GM12878 (cell line): ENCODE results near the gene EML3. TPM values are rescaled to one million over a fixed set of nuclear protein-coding genes. Genes with fewer than 3 reads are reported as not detected.

Source experiments
- ATAC-seq: fragments of 200-7000 bp; cut with Tn5 transposase; 3 replicates; pipeline ENCODE4 v1.9.1; 2020; ENCODE audit warnings: mild to moderate bottlenecking, moderate library complexity
- BruUV-seq: library from RNA; stranded (reverse); fragments of 400-500 nt; replicated peaks from 2 replicates; lab custom pipeline; 2021; lab: Mats Ljungman, UMichigan
- CTCF ChIA-PET: fragments of 300-600 bp; sonication (Branson Sonifier 250); formaldehyde crosslinking; extraction: SDS; loops from one replicate; lab custom pipeline; 2021; ENCODE audit warnings: inconsistent platforms; lab: Yijun Ruan, JAX
- POLR2A ChIA-PET: fragments of 350-600 bp; formaldehyde crosslinking; extraction: SDS; loops from one replicate; lab custom pipeline; 2021; ENCODE audit warnings: inconsistent platforms; lab: Charles Lee
- RAD21 ChIA-PET: fragments of 300-600 bp; sonication (Branson Sonifier 250); formaldehyde crosslinking; loops from one replicate; lab custom pipeline; 2023; ENCODE audit warnings: antibody characterized with exemption; ENCODE audit not compliant: unreplicated experiment; lab: Charles Lee
- SMC1A ChIA-PET: fragments of 300-600 bp; sonication (Branson Sonifier 250); formaldehyde crosslinking; loops from one replicate; lab custom pipeline; 2023; ENCODE audit not compliant: unreplicated experiment, uncharacterized antibody; lab: Charles Lee
- DNase-seq: peaks from one replicate; pipeline ENCODE4 v3.0.0-alpha.2; 2011; ENCODE audit warnings: low read depth, low spot score
- FAIRE-seq: peaks from 3 replicates; lab custom pipeline; 2011; peaks lifted over from hg19 to GRCh38; lab: Jason Lieb, UNC
- H2AFZ ChIP-seq: 2 replicates; pipeline ENCODE4 v1.6.0; 2011; ENCODE audit warnings: low read depth, low read length, control low read depth; ENCODE audit not compliant: control insufficient read depth
- H3K27ac ChIP-seq: 2 replicates; pipeline ENCODE4 v1.5.1; 2011; ENCODE audit warnings: control low read depth; ENCODE audit not compliant: control insufficient read depth, insufficient read depth
- H3K27me3 ChIP-seq, 2 experiments: replicated peaks in 1 of 2; 2 replicates each; pipeline versions ENCODE4 v1.6.0 to v1.6.1; 2011; ENCODE audit warnings: low read length in 1 of 2; ENCODE audit not compliant: control insufficient read depth in 2 of 2, insufficient read depth in 2 of 2
- H3K36me3 ChIP-seq, 2 experiments: 2 replicates each; pipeline ENCODE4 v1.5.1; 2011; ENCODE audit warnings: low read length in 1 of 2; ENCODE audit not compliant: control insufficient read depth in 2 of 2, insufficient read depth in 2 of 2
- H3K4me1 ChIP-seq: 2 replicates; pipeline ENCODE4 v1.6.1; 2011; ENCODE audit warnings: mild to moderate bottlenecking, low read length, moderate library complexity, mixed read lengths; ENCODE audit not compliant: control insufficient read depth, insufficient read depth
- H3K4me2 ChIP-seq: 2 replicates; pipeline ENCODE4 v1.6.0; 2011; ENCODE audit warnings: control low read depth; ENCODE audit not compliant: control insufficient read depth, insufficient read depth
- H3K4me3 ChIP-seq: fragments of 200-600 bp; sonication (generic); 2 replicates; pipeline ENCODE4 v1.5.1; 2016
- H3K79me2 ChIP-seq: 2 replicates; pipeline ENCODE4 v1.6.0; 2011; ENCODE audit warnings: low read length; ENCODE audit not compliant: control insufficient read depth, insufficient read depth
- H3K9ac ChIP-seq: 2 replicates; pipeline ENCODE4 v1.8.0; 2011; ENCODE audit warnings: low read length, control low read depth, mixed read lengths; ENCODE audit not compliant: control insufficient read depth, insufficient read depth
- H3K9me3 ChIP-seq: replicated peaks from 3 replicates; pipeline ENCODE4 v1.5.1; 2011; ENCODE audit warnings: mild to moderate bottlenecking, low read length; ENCODE audit not compliant: control insufficient read depth, insufficient read depth
- H4K20me1 ChIP-seq: 2 replicates; pipeline ENCODE4 v1.6.0; 2011; ENCODE audit not compliant: control insufficient read depth, insufficient read depth
- CREB1 ChIP-seq: IDR thresholded peaks from 2 replicates; pipeline ENCODE4 v1.6.1; 2012; ENCODE audit warnings: low read depth, mild to moderate bottlenecking, inconsistent platforms
- EED ChIP-seq: sonication (generic); IDR thresholded peaks from 2 replicates; pipeline ENCODE4 v1.6.1; 2016; ENCODE audit warnings: antibody characterized with exemption, low read depth
- EZH2 ChIP-seq: IDR thresholded peaks from 2 replicates; pipeline ENCODE4 v1.6.1; 2012; ENCODE audit warnings: low read depth, mild to moderate bottlenecking, control low read depth, inconsistent platforms, low read length, borderline replicate concordance; ENCODE audit not compliant: control insufficient read depth
- KDM1A ChIP-seq: fragments of 200-600 bp; sonication (generic); IDR thresholded peaks from 2 replicates; pipeline ENCODE4 v1.6.1; 2016; ENCODE audit warnings: borderline replicate concordance
- KLF5 ChIP-seq: fragments of 450-650 bp; IDR thresholded peaks from 2 replicates; pipeline ENCODE4 v1.6.1; 2014; ENCODE audit warnings: mild to moderate bottlenecking; ENCODE audit not compliant: partially characterized antibody
- PAX5 ChIP-seq: IDR thresholded peaks from 2 replicates; pipeline ENCODE4 v1.6.1; 2011; ENCODE audit warnings: low read depth, low read length, borderline replicate concordance
- WGBS: methylation state at CpG from one replicate; pipeline ENCODE4 v1.1.6; 2016; ENCODE audit warnings: low lambda C conversion rate; ENCODE audit not compliant: insufficient replicate concordance, insufficient coverage; ENCODE audit errors: missing lambda C conversion rate; 5-methylcytosine and 5-hydroxymethylcytosine counted together
- in situ Hi-C: fragments of 300-500 bp; cut with MboI; formaldehyde crosslinking; loops from 9 replicates; pipeline ENCODE4 v1.14.3; 2018; ENCODE audit warnings: mixed read lengths
- intact Hi-C: fragments of 100-400 bp; cut with micrococcal nuclease; formaldehyde crosslinking; loops from one replicate; pipeline ENCODE4 v1.14.2; 2022; ENCODE audit not compliant: unreplicated experiment
- polyA plus RNA-seq, 11 experiments: library from polyadenylated mRNA; depleted of rRNA in 4 of 11; unstranded in 6 of 11; stranded (reverse) in 5 of 11; fragments of >200 nt; fragmentation: Nextera tagmentation in 4 of 11; fragmentation: Illumina TruSeq in 1 of 11; extraction: Ambion mirVana in 4 of 11; extraction: Trizol in 1 of 11; gene quantifications; 1 replicate in 1 of 11; 2 replicates in 10 of 11; pipeline versions ENCODE4 v1.2.1 to v1.2.3, GENCODE V29; 2011 to 2016; ENCODE audit warnings: inconsistent platforms in 2 of 11, missing spikeins in 2 of 11, low read depth in 1 of 11
- total RNA-seq, 4 experiments: library from RNA; depleted of rRNA in 3 of 4; stranded (reverse); fragments of >200 nt in 3 of 4; fragmentation: Illumina TruSeq in 1 of 4; extraction: Trizol in 1 of 4; gene quantifications; 2 replicates each; pipeline versions ENCODE4 v1.2.1 to v1.2.3, GENCODE V29; 2013 to 2021
- TF ChIP-seq, protein P1 (sequence below): fragments of 450-650 bp; IDR thresholded peaks from 2 replicates; pipeline ENCODE4 v1.6.1; 2017; ENCODE audit warnings: borderline replicate concordance
- TF ChIP-seq, protein P2 (sequence below): fragments of 450-650 bp; IDR thresholded peaks from 2 replicates; pipeline ENCODE4 v1.6.1; 2017; ENCODE audit warnings: antibody characterized with exemption, mild to moderate bottlenecking, moderate library complexity
- TF ChIP-seq, protein P3 (sequence below): IDR thresholded peaks from 2 replicates; pipeline ENCODE4 v1.6.1; 2011; ENCODE audit warnings: mild to moderate bottlenecking, low read depth, low read length, moderate library complexity; ENCODE audit not compliant: insufficient replicate concordance
- TF ChIP-seq, protein P4 (sequence below): fragments of 450-650 bp; IDR thresholded peaks from 2 replicates; pipeline ENCODE4 v1.6.1; 2016; ENCODE audit warnings: mild to moderate bottlenecking
- TF ChIP-seq, protein P5 (sequence below): fragments of 450-650 bp; IDR thresholded peaks from 2 replicates; pipeline ENCODE4 v1.6.1; 2017; ENCODE audit warnings: mild to moderate bottlenecking, moderate library complexity

Gene EML3
- total and polyA plus RNA-seq, 10 of the 15 experiments (the other 5 are each of a cell fraction or from before 2014, with no cell fraction given), result 0.58 to 82.5 (median 24.8) TPM

DNA sequence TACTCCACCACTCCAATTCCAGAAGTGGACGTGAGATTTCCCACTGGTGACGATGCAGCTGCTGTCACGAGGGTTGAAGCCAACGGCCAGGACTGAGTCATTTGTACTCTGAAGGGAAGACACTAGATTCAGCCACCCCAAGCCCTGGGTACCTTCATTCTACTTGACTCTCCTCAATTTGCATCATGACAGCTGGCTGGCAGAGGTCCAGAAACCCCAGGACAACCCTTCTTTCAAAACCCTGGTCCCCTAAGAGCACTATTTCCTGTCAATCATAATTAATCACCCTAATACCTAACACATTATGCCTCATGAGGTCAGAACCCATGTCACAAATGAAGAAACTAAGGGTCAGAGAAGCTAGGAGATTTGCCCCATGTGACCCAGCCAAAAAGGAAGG is 4.9 kb downstream of the EML3 start:
- WGBS, result 48% methylated on average over 2 of the region's 4 CpGs
- in situ Hi-C loops (no loop called here), intact Hi-C loops (no loop called here)
- RAD21 ChIA-PET, result interaction anchor here (0.6 kb wide), 1 partner anchor 250 kb away, joined by 3 read pairs; no protein-coding TSS in a partner anchor
- CTCF ChIA-PET, result interaction anchor here (4.9 kb wide), 1 partner anchor 16 kb away, joined by 41 read pairs; the partner anchor contains the start of gene TUT1
- Histone ChIP-seq H3K4me1 (peaks cover 14% of the 10 kb centered on the region), H3K79me2 (peaks cover 16% of the 10 kb centered on the region), H3K36me3 (peaks cover 3 to 9% of the 10 kb centered on the region in 2 experiments; a peak in 3 of 4 replicates), H3K27ac (no peak overlapping the region), H3K9me3 (no peaks in the 10 kb centered on the region), H3K4me2 (no peak overlapping the region), H3K4me3 (no peak overlapping the region), H4K20me1 (no peaks in the 10 kb centered on the region; the same call in 1 of the 2 replicates), H3K27me3 (no peaks in the 10 kb centered on the region), H3K9ac (no peak overlapping the region), H2AFZ (no peak overlapping the region)
- no peak for FAIRE-seq
- DNase-seq, result no peak
- TF ChIP-seq KLF5 (no peak), EED (no peak), KDM1A (no peak), EZH2 (no peak), PAX5 (no peak), CREB1 (0 out of 2 replicates have a peak, but pooled peaks have one; percentile 29)
- TF ChIP-seq, protein P1, sequence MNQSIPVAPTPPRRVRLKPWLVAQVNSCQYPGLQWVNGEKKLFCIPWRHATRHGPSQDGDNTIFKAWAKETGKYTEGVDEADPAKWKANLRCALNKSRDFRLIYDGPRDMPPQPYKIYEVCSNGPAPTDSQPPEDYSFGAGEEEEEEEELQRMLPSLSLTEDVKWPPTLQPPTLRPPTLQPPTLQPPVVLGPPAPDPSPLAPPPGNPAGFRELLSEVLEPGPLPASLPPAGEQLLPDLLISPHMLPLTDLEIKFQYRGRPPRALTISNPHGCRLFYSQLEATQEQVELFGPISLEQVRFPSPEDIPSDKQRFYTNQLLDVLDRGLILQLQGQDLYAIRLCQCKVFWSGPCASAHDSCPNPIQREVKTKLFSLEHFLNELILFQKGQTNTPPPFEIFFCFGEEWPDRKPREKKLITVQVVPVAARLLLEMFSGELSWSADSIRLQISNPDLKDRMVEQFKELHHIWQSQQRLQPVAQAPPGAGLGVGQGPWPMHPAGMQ, result no peak
- TF ChIP-seq, protein P2, sequence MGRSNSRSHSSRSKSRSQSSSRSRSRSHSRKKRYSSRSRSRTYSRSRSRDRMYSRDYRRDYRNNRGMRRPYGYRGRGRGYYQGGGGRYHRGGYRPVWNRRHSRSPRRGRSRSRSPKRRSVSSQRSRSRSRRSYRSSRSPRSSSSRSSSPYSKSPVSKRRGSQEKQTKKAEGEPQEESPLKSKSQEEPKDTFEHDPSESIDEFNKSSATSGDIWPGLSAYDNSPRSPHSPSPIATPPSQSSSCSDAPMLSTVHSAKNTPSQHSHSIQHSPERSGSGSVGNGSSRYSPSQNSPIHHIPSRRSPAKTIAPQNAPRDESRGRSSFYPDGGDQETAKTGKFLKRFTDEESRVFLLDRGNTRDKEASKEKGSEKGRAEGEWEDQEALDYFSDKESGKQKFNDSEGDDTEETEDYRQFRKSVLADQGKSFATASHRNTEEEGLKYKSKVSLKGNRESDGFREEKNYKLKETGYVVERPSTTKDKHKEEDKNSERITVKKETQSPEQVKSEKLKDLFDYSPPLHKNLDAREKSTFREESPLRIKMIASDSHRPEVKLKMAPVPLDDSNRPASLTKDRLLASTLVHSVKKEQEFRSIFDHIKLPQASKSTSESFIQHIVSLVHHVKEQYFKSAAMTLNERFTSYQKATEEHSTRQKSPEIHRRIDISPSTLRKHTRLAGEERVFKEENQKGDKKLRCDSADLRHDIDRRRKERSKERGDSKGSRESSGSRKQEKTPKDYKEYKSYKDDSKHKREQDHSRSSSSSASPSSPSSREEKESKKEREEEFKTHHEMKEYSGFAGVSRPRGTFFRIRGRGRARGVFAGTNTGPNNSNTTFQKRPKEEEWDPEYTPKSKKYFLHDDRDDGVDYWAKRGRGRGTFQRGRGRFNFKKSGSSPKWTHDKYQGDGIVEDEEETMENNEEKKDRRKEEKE, result no peak
- TF ChIP-seq, protein P3, sequence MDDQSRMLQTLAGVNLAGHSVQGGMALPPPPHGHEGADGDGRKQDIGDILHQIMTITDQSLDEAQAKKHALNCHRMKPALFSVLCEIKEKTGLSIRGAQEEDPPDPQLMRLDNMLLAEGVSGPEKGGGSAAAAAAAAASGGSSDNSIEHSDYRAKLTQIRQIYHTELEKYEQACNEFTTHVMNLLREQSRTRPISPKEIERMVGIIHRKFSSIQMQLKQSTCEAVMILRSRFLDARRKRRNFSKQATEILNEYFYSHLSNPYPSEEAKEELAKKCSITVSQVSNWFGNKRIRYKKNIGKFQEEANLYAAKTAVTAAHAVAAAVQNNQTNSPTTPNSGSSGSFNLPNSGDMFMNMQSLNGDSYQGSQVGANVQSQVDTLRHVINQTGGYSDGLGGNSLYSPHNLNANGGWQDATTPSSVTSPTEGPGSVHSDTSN, result peak; percentile 46
- TF ChIP-seq, protein P4, sequence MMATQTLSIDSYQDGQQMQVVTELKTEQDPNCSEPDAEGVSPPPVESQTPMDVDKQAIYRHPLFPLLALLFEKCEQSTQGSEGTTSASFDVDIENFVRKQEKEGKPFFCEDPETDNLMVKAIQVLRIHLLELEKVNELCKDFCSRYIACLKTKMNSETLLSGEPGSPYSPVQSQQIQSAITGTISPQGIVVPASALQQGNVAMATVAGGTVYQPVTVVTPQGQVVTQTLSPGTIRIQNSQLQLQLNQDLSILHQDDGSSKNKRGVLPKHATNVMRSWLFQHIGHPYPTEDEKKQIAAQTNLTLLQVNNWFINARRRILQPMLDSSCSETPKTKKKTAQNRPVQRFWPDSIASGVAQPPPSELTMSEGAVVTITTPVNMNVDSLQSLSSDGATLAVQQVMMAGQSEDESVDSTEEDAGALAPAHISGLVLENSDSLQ, result peak; percentile 93
- TF ChIP-seq, protein P5, sequence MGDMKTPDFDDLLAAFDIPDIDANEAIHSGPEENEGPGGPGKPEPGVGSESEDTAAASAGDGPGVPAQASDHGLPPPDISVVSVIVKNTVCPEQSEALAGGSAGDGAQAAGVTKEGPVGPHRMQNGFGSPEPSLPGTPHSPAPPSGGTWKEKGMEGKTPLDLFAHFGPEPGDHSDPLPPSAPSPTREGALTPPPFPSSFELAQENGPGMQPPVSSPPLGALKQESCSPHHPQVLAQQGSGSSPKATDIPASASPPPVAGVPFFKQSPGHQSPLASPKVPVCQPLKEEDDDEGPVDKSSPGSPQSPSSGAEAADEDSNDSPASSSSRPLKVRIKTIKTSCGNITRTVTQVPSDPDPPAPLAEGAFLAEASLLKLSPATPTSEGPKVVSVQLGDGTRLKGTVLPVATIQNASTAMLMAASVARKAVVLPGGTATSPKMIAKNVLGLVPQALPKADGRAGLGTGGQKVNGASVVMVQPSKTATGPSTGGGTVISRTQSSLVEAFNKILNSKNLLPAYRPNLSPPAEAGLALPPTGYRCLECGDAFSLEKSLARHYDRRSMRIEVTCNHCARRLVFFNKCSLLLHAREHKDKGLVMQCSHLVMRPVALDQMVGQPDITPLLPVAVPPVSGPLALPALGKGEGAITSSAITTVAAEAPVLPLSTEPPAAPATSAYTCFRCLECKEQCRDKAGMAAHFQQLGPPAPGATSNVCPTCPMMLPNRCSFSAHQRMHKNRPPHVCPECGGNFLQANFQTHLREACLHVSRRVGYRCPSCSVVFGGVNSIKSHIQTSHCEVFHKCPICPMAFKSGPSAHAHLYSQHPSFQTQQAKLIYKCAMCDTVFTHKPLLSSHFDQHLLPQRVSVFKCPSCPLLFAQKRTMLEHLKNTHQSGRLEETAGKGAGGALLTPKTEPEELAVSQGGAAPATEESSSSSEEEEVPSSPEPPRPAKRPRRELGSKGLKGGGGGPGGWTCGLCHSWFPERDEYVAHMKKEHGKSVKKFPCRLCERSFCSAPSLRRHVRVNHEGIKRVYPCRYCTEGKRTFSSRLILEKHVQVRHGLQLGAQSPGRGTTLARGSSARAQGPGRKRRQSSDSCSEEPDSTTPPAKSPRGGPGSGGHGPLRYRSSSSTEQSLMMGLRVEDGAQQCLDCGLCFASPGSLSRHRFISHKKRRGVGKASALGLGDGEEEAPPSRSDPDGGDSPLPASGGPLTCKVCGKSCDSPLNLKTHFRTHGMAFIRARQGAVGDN, result no peak
- SMC1A ChIA-PET, result interaction anchor here (0.7 to 0.9 kb wide), 2 partner anchors 9 to 12 kb away, joined by 3 to 5 read pairs; no protein-coding TSS in a partner anchor
- ATAC-seq, result no peak
- POLR2A ChIA-PET, result interaction anchor here (0.6 to 1.1 kb wide), 4 partner anchors 10 to 58 kb away, joined by 3 to 7 read pairs (median 4); partner anchors contain the start of genes C11orf98, CSKMT and TUT1
- no TSS peak for BruUV-seq
